ENCODE measurements around the gene POP4.

DNA sequence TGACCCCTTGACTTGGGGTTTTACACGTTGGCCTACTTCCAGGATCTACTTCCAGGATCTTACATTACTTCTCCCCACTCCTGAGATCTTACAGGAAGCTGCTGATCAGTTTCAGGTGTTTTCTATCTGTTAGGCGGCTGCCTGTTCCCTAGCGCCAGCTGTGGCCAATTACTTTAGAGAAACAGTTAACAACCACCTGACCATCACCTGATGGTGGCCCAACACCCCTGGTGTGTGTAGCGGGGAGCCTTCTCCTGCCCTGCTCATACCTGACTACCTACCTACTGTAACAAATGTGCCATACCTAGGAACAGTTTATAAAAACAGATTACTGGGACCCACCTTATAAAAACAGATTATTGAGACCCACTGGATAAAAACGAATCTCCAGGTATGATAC, 2.8 kb upstream of the POP4 start:
- TF ChIP-seq, protein P1, sequence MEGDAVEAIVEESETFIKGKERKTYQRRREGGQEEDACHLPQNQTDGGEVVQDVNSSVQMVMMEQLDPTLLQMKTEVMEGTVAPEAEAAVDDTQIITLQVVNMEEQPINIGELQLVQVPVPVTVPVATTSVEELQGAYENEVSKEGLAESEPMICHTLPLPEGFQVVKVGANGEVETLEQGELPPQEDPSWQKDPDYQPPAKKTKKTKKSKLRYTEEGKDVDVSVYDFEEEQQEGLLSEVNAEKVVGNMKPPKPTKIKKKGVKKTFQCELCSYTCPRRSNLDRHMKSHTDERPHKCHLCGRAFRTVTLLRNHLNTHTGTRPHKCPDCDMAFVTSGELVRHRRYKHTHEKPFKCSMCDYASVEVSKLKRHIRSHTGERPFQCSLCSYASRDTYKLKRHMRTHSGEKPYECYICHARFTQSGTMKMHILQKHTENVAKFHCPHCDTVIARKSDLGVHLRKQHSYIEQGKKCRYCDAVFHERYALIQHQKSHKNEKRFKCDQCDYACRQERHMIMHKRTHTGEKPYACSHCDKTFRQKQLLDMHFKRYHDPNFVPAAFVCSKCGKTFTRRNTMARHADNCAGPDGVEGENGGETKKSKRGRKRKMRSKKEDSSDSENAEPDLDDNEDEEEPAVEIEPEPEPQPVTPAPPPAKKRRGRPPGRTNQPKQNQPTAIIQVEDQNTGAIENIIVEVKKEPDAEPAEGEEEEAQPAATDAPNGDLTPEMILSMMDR (IDR thresholded peaks at IDR 0.05; ENCODE audit: poor library complexity), result no peak
- TF ChIP-seq EZH2 (IDR thresholded peaks at IDR 0.05; ENCODE audit: borderline replicate concordance), result no peak

Data from hepatocyte (in vitro differentiated cells).